Activated naive CD4-positive, alpha-beta T cell treated with anti-CD3 and anti-CD28 coated beads for 36 hours (primary cell): Measurements from ENCODE around the gene B4GALNT3. TPM values are rescaled to one million over a fixed set of nuclear protein-coding genes. Genes with fewer than 3 reads are reported as not detected.

ENCODE experiments used
- total RNA-seq, 2 experiments: library from RNA; stranded (reverse); gene quantifications; one replicate each; pipeline ENCODE4 v1.2.3, GENCODE V29; 2021

Gene B4GALNT3
- total RNA-seq, 2 experiments from 2014 or later = 1.1 to 1.2 TPM

Other genes starting within 250 kb of the B4GALNT3 start
- gene SLC6A12, start 245.8 kb upstream of the B4GALNT3 start, total RNA-seq = under 1 TPM in 1 of 2 experiments, not detected in 1; 0.21 TPM
- not detected for gene SLC6A13, start 197.1 kb upstream of the B4GALNT3 start, total RNA-seq
- 10 to 100 TPM; 59.0 to 61.3 TPM for gene KDM5A, start 70.6 kb upstream of the B4GALNT3 start, total RNA-seq
- gene CCDC77, start 58.3 kb upstream of the B4GALNT3 start, total RNA-seq = 10 to 100 TPM; 13.2 to 14.9 TPM
- gene NINJ2, start 203.5 kb downstream of the B4GALNT3 start, total RNA-seq = 1 to 10 TPM; 1.8 to 2.5 TPM